Neural cell (in vitro differentiated cells): ENCODE results near the gene ADAMTS2. TPM values are rescaled to one million over a fixed set of nuclear protein-coding genes. Genes with fewer than 3 reads are reported as not detected.

ENCODE experiments used
- H2AFZ ChIP-seq: fragments of 200-600, 300-800 bp; sonication (generic), shearing (Covaris generic); 2 replicates; pipeline ENCODE4 v1.6.0; 2014; ENCODE audit warnings: low read depth, mild to moderate bottlenecking, antibody characterized with exemption, low read length, moderate library complexity
- H3F3A ChIP-seq: fragments of 200-600 bp; shearing (Covaris generic); 2 replicates; pipeline ENCODE4 v1.6.1; 2016; ENCODE audit warnings: mild to moderate bottlenecking, moderate library complexity, mixed read lengths, antibody characterized with exemption, low read length; ENCODE audit not compliant: insufficient read depth, poor library complexity, severe bottlenecking
- H3K27ac ChIP-seq: fragments of 200-600, 300-800 bp; sonication (generic), shearing (Covaris generic); 2 replicates; pipeline ENCODE4 v1.5.1; 2014; ENCODE audit warnings: mild to moderate bottlenecking, low read length, moderate library complexity
- H3K27me3 ChIP-seq: fragments of 300-800, 200-600 bp; sonication (generic), shearing (Covaris generic); 2 replicates; pipeline ENCODE4 v1.6.0; 2014; ENCODE audit warnings: mild to moderate bottlenecking, low read depth, low read length, moderate library complexity; ENCODE audit not compliant: insufficient read depth
- H3K36me3 ChIP-seq: fragments of 300-800, 200-600 bp; sonication (generic), shearing (Covaris generic); 2 replicates; pipeline ENCODE4 v1.5.1; 2014; ENCODE audit warnings: mild to moderate bottlenecking, antibody characterized with exemption, low read length, moderate library complexity; ENCODE audit not compliant: insufficient read depth
- H3K4me2 ChIP-seq: fragments of 300-800, 200-600 bp; sonication (generic), shearing (Covaris generic); 2 replicates; pipeline ENCODE4 v1.6.0; 2014; ENCODE audit warnings: mild to moderate bottlenecking, low read length
- H3K4me3 ChIP-seq: fragments of 300-800, 200-600 bp; sonication (generic), shearing (Covaris generic); 2 replicates; pipeline ENCODE4 v1.5.1; 2014; ENCODE audit warnings: mild to moderate bottlenecking, low read length, moderate library complexity
- H3K79me2 ChIP-seq: fragments of 200-600 bp; shearing (Covaris generic); replicated peaks from 2 replicates; pipeline ENCODE4 v1.6.0; 2014; ENCODE audit warnings: mild to moderate bottlenecking, low read length, moderate library complexity; ENCODE audit not compliant: insufficient read depth
- H3K9ac ChIP-seq: fragments of 300-800, 200-600 bp; sonication (generic), shearing (Covaris generic); 2 replicates; pipeline ENCODE4 v1.6.1; 2016; ENCODE audit warnings: mild to moderate bottlenecking, low read length, mixed read lengths
- H3K9me2 ChIP-seq: fragments of 200-600 bp; shearing (Covaris generic); 2 replicates; pipeline ENCODE4 v1.6.1; 2016; ENCODE audit warnings: mild to moderate bottlenecking, low read length, mixed read lengths; ENCODE audit not compliant: insufficient read depth
- H3K9me3 ChIP-seq: fragments of 200-600, 300-800 bp; sonication (generic), shearing (Covaris generic); 2 replicates; pipeline ENCODE4 v1.6.1; 2016; ENCODE audit warnings: mild to moderate bottlenecking, mixed run types, low read length, moderate library complexity, mixed read lengths
- H4K20me1 ChIP-seq: fragments of 200-600 bp; shearing (Covaris generic); 2 replicates; pipeline ENCODE4 v1.6.1; 2016; ENCODE audit warnings: mild to moderate bottlenecking, mixed run types; ENCODE audit not compliant: insufficient read depth
- EP300 ChIP-seq: fragments of 450-650 bp; conservative IDR thresholded peaks from 2 replicates; pipeline ENCODE4 v1.6.1; 2014; ENCODE audit warnings: antibody characterized with exemption, mild to moderate bottlenecking, moderate library complexity; ENCODE audit not compliant: poor library complexity, severe bottlenecking
- EZH2 ChIP-seq: fragments of 200-600, 300-800 bp; shearing (Covaris generic), sonication (generic); IDR thresholded peaks from 2 replicates; pipeline ENCODE4 v1.6.1; 2014; ENCODE audit warnings: antibody characterized with exemption, low read length, borderline replicate concordance, mild to moderate bottlenecking; ENCODE audit not compliant: insufficient read depth, poor library complexity, severe bottlenecking
- MXI1 ChIP-seq: fragments of 450-650 bp; conservative IDR thresholded peaks from 2 replicates; pipeline ENCODE4 v1.6.1; 2014; ENCODE audit warnings: antibody characterized with exemption, mild to moderate bottlenecking; ENCODE audit not compliant: poor library complexity, severe bottlenecking
- POLR2AphosphoS5 ChIP-seq: IDR thresholded peaks from 2 replicates; pipeline ENCODE4 v1.6.1; 2012
- RAD21 ChIP-seq: fragments of 450-650 bp; conservative IDR thresholded peaks from 2 replicates; pipeline ENCODE4 v1.6.1; 2014; ENCODE audit warnings: antibody characterized with exemption, mild to moderate bottlenecking, moderate library complexity
- SMC3 ChIP-seq: fragments of 450-650 bp; conservative IDR thresholded peaks from 2 replicates; pipeline ENCODE4 v1.6.1; 2014; ENCODE audit warnings: antibody characterized with exemption, mild to moderate bottlenecking, moderate library complexity; ENCODE audit not compliant: poor library complexity
- TAF1 ChIP-seq: IDR thresholded peaks from 2 replicates; pipeline ENCODE4 v1.6.1; 2012; ENCODE audit warnings: low read depth
- polyA plus RNA-seq: library from polyadenylated mRNA; depleted of rRNA; stranded (reverse); fragments of >200 nt; gene quantifications from 2 replicates; pipeline ENCODE4 v1.2.3, GENCODE V29; 2014
- TF ChIP-seq, protein P1 (sequence below): IDR thresholded peaks from 2 replicates; pipeline ENCODE4 v1.6.1; 2012; ENCODE audit warnings: borderline replicate concordance
- TF ChIP-seq, protein P2 (sequence below): fragments of 450-650 bp; IDR thresholded peaks from 2 replicates; pipeline ENCODE4 v1.5.1; 2014; ENCODE audit warnings: antibody characterized with exemption, mild to moderate bottlenecking, moderate library complexity; ENCODE audit not compliant: poor library complexity, severe bottlenecking

The ADAMTS2 gene
- polyA plus RNA-seq, 1 donor from 2014 or later: 0.61 TPM

GRCh38 chr5:179131321-179131835, 213.9 kb downstream of the ADAMTS2 start:
- Histone ChIP-seq H3K9me3 (no peaks in the 10 kb centered on the region), H3K27me3 (no peaks in the 10 kb centered on the region), H3K9me2 (no peaks in the 10 kb centered on the region), H3K36me3 (no peaks in the 10 kb centered on the region), H3K4me2 (no peak overlapping the region), H3K27ac (no peak overlapping the region), H3K4me3 (no peak overlapping the region), H3F3A (no peaks in the 10 kb centered on the region), H3K9ac (no peak overlapping the region), H2AFZ (no peak overlapping the region), H4K20me1 (no peaks in the 10 kb centered on the region), H3K79me2 (no peaks in the 10 kb centered on the region)
- TF ChIP-seq SMC3 (no peak), TAF1 (no peak), MXI1 (no peak), EP300 (no peak), POLR2AphosphoS5 (no peak), EZH2 (no peak), RAD21 (no peak)
- TF ChIP-seq, protein P1, sequence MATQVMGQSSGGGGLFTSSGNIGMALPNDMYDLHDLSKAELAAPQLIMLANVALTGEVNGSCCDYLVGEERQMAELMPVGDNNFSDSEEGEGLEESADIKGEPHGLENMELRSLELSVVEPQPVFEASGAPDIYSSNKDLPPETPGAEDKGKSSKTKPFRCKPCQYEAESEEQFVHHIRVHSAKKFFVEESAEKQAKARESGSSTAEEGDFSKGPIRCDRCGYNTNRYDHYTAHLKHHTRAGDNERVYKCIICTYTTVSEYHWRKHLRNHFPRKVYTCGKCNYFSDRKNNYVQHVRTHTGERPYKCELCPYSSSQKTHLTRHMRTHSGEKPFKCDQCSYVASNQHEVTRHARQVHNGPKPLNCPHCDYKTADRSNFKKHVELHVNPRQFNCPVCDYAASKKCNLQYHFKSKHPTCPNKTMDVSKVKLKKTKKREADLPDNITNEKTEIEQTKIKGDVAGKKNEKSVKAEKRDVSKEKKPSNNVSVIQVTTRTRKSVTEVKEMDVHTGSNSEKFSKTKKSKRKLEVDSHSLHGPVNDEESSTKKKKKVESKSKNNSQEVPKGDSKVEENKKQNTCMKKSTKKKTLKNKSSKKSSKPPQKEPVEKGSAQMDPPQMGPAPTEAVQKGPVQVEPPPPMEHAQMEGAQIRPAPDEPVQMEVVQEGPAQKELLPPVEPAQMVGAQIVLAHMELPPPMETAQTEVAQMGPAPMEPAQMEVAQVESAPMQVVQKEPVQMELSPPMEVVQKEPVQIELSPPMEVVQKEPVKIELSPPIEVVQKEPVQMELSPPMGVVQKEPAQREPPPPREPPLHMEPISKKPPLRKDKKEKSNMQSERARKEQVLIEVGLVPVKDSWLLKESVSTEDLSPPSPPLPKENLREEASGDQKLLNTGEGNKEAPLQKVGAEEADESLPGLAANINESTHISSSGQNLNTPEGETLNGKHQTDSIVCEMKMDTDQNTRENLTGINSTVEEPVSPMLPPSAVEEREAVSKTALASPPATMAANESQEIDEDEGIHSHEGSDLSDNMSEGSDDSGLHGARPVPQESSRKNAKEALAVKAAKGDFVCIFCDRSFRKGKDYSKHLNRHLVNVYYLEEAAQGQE: no peak
- TF ChIP-seq, protein P2, sequence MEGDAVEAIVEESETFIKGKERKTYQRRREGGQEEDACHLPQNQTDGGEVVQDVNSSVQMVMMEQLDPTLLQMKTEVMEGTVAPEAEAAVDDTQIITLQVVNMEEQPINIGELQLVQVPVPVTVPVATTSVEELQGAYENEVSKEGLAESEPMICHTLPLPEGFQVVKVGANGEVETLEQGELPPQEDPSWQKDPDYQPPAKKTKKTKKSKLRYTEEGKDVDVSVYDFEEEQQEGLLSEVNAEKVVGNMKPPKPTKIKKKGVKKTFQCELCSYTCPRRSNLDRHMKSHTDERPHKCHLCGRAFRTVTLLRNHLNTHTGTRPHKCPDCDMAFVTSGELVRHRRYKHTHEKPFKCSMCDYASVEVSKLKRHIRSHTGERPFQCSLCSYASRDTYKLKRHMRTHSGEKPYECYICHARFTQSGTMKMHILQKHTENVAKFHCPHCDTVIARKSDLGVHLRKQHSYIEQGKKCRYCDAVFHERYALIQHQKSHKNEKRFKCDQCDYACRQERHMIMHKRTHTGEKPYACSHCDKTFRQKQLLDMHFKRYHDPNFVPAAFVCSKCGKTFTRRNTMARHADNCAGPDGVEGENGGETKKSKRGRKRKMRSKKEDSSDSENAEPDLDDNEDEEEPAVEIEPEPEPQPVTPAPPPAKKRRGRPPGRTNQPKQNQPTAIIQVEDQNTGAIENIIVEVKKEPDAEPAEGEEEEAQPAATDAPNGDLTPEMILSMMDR: no peak

DNA sequence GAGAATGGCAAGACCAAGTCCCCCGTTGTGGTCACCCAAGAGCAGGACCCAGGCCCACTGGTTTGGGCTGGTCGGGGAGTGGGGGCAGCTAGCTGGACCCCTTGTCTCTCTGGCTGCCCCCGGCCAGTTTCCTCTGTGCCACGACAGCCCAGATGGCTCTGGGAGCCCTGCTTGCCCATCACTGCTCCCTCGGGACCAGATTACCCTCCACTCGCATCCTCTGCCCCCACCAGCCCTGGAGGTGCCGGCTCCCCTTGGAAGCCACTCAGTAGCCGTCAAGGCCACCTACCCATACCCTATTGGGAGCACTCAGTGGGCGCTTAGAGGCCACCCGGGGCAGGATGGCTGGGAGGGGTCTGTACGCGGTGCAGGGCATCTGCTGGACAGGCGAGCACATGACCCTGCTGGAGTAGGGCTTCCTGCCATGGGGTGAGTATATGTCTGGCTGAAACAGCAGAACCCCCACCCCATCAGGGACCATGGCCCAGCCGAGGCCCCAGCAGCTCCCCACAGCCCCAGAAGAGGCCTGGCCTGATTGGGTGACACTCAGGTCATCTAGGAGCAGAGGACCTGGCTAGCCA, 215.1 kb downstream of the ADAMTS2 start:
- Histone ChIP-seq H3K27ac (no peak overlapping the region), H3K4me3 (no peak overlapping the region), H4K20me1 (no peaks in the 10 kb centered on the region), H3K9me3 (no peaks in the 10 kb centered on the region), H2AFZ (no peak overlapping the region), H3K27me3 (no peaks in the 10 kb centered on the region), H3K36me3 (no peaks in the 10 kb centered on the region), H3K9me2 (no peaks in the 10 kb centered on the region), H3K9ac (no peak overlapping the region), H3K4me2 (no peak overlapping the region), H3K79me2 (no peaks in the 10 kb centered on the region), H3F3A (no peaks in the 10 kb centered on the region)
- TF ChIP-seq RAD21: no peak
- TF ChIP-seq SMC3: no peak
- TF ChIP-seq MXI1: no peak
- no peak for TF ChIP-seq EP300
- no peak for TF ChIP-seq TAF1
- TF ChIP-seq, protein P2: no peak
- TF ChIP-seq EZH2: no peak
- TF ChIP-seq, protein P1: no peak
